HG02571 (cell line): ENCODE measurements around the gene MAP1B.

ENCODE experiments used
- ATAC-seq: cut with Tn5 transposase; IDR thresholded peaks from one replicate; pipeline ENCODE4 v1.9.1; 2021; ENCODE audit warnings: mild to moderate bottlenecking, moderate library complexity; ENCODE audit not compliant: unreplicated experiment

The MAP1B gene

DNA sequence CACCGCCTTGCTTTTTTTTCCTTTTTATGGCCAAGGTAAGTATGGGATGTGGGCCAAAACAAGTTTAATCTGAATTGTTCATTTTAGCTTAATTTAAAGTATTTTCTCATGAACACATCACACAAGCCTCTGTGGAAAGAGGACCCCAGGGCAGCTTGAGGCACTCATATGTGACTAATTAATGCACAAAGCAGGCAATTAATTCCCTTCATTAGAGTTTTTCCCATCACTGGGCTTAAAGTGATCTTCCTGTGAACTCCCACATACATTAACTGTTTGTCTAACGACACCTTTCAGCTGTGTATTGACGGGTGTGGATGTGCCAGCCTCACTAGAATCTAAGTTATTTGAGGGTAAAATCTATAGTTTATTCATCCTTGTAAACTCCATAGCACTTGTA lies 109.5 kb downstream of the MAP1B start:
- ATAC-seq: no peak

DNA sequence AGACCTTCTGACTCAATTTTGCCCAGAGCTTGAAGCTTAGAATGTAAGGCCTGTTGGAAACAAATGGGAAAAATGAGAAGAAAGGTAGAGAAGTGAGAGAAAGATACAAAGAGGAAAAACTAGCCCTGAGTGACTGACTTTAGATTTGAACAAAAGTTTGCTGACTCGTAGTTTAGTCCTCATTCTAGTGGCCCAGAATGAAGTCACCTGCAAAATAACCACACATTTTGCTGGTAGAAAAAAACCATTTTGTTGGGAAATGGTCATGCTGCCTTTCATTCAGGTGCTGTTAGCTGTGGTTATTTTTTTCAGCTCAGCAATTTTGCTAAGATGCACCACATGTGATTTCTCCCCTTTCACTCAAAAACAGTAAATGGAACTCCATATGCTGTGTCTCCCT lies 113.8 kb downstream of the MAP1B start:
- no peak for ATAC-seq

DNA sequence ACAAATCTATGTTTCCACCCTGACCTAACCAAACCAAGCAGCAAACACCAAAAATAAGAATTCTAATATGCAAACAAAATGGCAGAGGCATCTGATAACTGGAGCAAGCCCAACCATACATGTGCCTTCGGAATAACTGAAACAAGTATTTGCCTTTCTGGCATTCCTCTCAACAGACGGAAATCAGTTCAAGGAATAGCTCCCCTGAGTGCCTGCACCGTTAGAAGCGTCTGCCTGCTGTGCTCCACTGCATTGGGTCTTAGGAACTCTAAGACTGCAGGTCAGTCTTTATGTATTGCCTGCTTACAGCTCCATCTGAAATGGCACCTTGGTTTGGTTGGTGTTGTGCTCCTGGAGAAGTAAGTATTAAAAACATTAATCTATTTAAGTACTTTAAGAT lies 114.3 kb downstream of the MAP1B start:
- no peak for ATAC-seq

DNA sequence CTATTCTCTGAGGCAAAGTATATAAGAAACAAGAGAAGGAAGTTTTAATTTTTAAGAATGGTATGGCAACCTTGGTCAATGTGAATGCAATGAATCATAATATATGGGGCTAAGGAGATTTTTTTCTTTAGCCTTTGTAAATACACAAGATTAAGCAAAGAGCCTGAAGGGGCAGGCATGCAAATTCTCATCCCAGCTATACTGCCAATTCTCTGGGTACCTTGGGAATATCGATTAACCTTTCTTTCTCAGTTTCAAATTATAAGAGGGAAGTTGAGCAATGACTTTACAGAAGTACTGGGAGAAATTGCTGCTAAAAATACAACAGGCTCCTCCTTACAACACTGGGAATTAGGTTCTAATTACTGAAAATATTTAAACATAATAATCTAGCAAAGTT lies 115.2 kb downstream of the MAP1B start:
- ATAC-seq: no peak

DNA sequence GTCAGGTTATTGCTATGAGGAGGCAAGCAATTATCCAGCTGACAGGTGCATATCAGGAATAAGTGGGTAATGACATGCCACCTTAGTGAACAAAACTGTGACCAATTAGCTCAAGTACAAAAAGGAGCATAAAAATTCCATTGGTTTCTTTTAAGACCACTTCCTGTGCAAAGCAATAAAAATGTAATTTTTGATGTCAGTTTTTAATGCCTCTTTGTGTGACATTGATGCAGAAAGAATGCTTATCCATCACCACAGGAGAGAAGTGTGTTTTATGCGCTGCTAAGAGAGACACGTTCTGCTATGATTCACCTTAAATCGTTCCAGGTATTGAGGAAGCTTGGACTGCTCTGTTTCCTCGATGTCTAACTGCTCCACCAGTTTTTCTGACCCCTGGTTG lies 116.1 kb downstream of the MAP1B start:
- no peak for ATAC-seq

DNA sequence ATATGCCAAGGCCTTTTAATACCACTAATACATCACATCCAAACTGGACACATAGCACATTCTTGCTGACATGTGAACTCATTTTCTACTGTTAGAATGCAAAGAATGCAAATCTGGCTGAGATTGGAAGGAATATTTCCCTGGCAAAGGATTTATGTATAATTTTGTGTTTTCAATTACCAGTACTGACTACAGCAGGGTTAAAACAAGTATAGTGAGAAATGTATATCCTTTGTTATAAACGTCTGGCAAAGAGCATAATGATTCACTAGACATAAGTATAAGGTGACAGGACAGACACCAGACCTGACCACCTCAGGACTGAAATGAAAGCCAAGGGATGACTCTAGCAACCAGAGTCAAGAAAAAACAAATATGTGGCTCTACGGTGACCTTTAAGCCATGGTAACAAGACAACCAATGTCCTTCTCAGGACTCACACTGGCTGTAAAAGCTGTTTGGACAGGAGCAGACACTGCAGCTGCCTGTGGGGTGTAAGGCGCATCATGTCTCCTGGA lies 117.7 kb downstream of the MAP1B start:
- no peak for ATAC-seq

DNA sequence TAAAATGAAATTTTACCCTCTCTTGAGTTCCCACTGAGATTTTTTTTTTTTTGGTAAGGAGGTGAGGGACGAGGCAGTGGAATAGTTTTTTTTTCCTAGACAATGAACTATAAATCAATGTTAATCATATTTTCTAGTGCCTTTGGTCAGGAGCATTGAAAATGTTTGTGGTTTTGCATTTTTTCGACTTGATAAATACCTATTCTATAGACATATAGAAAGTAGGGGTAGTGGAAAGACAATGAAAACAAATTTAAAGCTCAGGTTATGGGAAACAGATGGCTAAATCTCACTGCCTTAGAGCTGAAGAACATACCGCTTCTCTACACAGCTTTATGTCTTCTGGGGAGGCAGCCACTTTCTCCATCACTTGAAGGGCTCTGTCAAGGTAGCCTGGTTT lies 118.5 kb downstream of the MAP1B start:
- no peak for ATAC-seq

DNA sequence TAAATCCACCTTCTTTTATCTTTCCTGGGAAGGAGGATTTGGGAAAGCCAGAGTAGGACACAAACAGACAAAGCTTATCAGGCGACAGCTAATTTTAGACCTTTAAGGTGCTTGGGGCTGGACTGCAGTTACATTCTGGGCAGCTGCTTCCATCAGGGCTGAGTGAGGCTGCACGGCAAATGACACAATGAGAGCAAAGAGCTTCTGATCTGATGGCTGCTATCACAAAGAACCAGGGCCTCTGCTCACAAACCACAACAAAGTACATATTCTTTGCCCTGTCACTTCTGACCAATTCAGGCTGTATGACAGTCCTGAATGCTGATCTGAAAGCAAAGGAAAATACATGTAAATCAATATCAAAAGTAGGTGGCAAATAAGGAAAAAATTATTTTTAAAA lies 119.7 kb downstream of the MAP1B start:
- no peak for ATAC-seq

DNA sequence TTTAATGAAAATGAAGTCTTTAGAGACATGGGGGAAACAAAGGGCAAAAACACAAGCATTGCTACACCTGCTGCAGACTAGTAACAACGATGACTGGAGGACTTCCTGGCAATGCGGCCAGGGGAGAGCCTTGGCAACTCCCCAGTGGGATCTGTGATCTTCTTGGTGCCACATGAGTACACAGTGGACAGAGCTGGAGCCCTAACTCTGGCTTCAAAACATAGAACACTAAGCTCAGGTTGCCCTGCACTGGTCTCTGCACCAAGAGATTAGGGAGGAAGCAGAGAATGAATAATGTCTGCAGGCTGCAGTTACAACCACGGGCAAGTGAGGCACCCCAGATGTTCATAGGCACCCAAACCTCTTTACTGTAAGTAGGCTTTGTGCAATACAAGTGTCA lies 121.7 kb downstream of the MAP1B start:
- no peak for ATAC-seq

DNA sequence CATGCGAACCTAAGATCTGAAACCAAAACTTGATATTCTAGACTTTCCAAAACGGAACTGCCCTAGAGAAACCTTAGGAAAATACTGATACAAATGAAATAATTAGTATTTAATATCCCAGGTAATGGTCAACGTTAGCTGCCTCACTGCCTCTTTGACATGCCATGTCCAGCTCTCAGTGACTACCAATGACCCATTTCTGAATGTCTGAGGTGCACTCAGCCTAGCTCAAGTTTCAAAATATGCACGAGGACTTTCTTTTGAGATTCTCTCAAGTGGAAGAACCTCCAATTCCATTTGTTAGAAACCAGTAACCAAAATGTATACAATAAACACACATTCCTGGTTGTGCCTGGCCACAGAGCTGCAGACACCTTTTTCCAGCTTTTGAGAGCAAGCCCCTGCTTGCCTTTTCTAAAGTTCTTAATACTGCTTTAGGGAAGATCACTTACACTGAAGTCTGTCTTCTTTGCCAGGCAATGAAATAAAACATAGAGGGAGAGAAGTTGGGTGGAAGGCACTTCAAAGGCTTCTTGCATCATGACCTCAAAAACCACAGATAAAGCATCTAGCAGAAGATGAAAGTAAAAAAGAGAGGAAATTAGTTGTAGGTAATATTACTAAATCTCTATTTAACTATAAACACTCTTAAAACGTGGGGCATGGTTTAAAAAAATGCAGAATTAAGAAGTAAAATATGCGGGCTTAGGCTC lies 124.9 kb downstream of the MAP1B start:
- no peak for ATAC-seq

DNA sequence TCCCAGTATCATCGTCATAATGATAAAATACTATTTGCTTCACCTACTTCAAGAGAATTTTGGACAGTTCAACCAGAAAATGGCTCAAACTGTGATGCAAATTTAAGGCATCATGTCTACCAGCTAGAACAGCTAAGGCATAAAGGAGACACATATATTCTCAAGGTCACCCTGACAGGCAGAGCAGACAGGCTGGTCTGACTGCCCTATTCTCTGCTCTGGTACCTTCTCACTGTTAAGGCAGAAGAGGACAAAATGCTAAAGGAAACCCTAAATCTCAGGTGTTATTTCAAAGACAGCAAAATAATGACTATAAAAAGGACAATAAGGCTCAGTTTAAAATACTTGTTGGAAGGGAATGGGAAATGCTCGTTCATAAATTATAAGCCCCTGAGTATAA lies 125.6 kb downstream of the MAP1B start:
- ATAC-seq: no peak

DNA sequence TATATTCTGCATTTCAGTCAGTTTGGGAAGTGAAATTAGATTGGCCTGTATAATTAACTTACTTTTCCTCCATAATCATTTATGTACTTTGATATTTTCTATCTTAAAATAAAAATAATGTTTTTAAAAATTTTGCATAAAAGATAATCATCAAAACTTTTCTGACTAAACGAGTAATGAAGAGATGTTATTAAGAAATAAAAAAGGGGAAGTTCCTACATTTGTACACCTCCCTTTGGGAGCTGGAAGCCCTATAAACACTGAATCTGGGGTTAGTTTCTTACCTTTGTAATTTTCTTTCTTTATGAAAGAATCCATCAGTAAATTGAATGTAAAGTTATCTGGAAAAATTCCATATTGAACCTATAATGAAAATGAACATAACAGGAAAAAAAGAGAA lies 126.6 kb downstream of the MAP1B start:
- no peak for ATAC-seq

DNA sequence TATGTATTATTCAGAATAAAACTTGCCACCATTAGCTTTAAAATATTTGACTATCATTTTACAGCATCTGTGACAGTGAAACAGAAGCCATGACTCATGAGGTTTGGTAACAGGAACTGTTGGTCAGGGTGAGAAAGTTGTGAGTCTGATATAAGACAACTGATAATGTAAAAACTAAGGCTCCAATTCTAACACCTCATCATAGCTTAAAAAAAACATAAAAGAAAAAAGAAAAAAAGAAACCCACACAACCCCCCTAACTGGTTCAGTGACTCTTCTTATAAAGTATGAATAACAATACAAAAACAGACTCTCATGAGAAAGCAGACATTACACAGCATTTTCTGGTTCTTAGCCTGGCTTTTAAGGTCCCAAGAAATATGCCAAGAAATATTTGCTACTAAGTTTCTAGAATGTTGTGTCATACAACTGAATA lies 127.0 kb downstream of the MAP1B start:
- ATAC-seq: peak; percentile 86

DNA sequence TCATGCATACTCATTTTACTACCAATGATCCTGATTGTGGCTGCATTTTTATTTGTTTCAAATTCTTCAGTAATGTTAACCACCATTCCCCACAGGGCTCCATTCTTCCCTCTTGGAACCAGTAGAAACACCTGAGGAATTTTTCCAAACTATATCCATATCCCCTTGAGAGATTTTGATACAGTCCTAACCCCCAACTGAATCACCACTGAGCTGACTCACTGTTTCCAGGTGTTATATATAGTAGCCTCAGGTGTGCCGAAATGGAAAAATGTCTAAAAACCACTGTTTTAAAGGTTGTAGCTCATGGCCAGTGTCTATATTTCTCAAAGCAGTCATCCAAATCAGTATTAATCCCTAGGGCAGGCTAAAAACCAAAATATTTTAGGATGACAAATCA lies 127.6 kb downstream of the MAP1B start:
- ATAC-seq: no peak

DNA sequence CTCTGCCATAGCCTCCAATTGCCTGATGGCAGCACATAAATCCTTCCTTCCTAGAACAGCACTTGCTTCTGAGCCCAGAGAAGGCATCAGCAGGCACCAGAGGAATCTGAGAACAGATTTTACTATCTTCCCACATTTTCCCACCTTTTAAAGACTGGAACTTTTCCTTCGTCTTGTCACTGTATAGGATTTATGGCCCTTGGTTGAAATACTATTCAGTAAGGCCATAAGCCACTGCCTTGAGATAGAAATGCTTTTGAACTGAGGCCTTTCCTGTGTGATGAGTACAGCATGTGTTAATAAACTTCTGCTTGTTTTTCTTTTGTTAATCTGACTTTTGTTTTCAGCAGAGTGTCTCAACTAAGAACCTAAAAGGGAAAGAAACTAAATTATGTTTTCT lies 128.4 kb downstream of the MAP1B start:
- no peak for ATAC-seq

DNA sequence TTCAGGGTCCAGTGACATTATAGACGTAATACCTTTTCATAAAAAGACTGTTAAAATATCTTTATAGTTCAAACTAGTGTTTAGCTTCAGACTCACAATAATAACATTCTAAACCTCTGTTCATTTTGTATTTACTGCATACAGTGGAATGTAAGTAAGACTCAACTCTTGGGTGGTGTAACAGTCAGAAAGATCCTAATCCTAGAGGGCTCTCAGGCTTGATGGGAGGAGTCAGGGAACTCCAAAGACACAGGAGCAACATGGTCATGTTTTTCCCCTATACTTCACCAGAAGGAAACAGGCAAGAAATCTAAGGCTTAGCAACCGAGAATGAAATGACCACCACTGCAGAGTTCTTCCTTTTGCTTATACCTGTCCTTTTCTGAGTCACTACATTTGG lies 130.1 kb downstream of the MAP1B start:
- ATAC-seq: no peak

DNA sequence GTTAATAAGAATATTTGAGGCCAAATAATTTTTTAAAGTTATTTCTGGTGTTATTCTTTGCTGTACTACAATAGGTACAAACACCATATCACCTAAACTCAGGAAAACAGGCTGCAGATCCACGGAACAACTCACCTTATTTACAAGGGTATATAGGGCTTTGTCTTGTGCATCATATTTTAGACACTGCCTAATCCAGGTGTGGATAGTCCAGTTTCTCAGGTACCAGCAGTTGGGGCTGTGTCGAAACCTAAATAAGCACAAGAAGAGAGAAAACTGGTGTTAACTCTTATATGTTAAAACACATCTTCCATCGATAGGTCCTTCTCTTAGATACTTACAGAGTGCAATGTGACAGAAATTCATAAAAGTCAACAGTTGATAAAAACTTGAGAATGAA lies 130.6 kb downstream of the MAP1B start:
- ATAC-seq: no peak

DNA sequence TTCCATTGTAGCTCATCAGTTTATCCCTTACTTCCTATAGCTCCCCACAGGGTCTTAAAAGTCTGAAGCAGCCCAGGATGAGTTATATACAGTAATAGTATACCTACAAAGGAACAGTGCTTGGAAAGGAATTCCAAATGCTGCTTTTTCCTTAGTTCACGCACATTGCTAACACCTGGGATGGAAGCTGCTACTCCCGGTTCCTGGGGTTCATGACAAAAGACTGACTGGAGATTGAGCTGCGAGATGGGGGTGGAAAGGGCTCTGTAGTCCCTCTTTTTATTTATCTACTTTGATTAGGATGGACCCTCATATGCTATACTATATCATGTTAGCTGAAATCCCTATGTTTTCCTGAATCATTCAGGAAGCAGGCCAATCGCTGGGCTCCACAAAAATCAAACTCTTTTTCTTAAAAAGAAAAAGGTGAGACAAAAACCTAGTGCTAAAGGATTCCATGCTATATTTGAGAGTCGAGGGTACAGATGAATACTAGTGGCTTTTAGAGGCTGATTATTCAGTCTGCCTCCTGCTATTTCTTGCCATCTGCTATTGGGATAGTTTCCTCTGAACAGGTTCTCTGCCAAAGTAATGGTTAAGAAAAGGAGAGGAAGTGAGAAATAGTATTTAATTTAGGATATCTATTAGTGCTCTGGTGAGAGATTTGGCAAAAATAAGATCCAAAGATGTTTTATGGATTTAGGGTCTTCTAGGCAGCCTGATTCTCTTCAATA lies 131.6 kb downstream of the MAP1B start:
- no peak for ATAC-seq

DNA sequence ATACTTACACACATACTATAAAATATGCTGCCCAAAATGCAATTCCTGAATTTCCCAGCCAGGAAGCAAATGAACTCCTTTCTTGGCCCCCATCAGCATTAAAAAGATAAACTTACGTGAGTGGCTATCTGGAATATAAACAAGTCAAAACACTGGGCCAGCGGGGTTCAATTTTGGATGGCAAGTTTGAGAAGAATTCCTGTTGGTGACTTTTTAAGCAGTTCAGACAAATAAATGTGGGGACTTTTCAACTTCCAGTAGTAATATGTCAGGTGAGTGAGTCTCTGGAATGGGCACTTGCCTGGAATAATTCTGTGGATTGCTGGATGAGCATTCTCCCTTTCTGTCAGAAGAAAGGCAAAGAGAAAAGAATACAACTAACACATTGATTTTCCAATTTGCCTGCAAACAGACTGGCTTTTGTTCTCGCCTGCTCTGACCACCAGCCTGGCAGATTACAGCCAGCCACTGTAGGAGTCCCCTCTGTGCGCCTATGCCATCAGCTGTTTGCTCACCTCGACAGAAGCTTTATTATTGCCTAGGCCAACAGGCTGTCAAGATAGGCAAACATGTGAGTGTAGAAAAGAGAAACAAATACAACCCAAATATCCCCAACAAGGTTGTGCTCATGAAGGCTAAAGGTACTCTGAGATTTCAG lies 134.2 kb downstream of the MAP1B start:
- no peak for ATAC-seq

DNA sequence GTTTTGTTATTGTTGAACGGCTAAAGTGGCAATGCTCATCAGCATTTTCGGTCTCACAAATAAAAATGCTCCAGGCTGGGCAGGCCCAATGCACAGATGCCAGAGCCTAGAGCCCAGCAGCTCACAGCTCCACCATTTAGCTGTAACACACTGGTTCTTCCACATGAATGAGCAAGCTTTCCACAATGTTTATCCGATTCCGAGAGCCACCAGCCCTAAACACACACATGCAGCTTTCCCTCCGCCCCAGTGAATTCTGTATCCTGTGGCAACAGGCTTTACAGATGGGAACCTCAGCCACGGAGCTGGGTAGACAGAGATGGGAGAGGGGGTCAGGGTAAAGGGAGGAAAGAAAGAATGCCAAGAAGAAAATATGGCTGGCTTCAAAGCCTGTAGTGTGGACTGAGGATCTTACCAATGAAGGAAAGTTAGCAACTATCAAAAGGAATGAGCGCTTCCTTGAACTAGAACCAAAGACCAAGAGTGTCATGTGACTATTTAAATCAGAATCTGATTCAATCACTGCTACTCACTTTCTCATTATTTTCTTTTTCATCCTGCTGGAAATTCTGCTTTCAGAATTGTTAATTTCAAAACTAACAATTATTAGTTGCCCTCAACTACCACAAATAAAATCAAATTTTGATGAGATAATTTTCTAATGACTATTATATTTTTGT lies 135.7 kb downstream of the MAP1B start:
- ATAC-seq: no peak

DNA sequence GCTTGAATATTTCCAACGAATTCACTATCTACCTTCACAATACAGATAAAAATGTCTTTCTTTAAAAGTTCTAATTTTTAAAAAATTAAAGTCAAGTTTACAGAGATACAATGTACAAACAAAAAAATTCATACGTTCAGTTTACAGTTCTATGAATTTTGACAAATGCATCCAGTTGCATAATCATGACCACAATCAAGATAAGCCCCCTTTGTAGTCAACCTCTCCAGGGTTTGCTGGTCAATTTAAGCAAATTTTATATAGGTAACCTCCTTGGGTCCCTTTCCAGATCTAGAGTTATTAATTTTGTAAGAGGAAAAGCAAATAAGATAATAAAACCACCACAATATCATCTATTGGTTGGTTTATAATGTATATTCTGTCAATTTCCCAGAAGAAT lies 136.4 kb downstream of the MAP1B start:
- no peak for ATAC-seq
